NCI-H748 treated with DMSO at 0.1 percent for 48 hours (cell line): ENCODE measurements around the gene RANBP9.

Experiments
- DNase-seq: peaks from one replicate; lab custom pipeline; 2025; lab: John Stamatoyannopoulos, UW

The RANBP9 gene

GRCh38 chr6:13600036-13600435 lies 111.6 kb downstream of the RANBP9 start:
- no peak for DNase-seq

- DNase-seq, result no peak
Observed at GRCh38 chr6:13597073-13597472, 114.6 kb downstream of the RANBP9 start.

GRCh38 chr6:13593720-13594119 lies 117.9 kb downstream of the RANBP9 start:
- DNase-seq, result no peak

GRCh38 chr6:13593103-13593502 lies 118.5 kb downstream of the RANBP9 start:
- no peak for DNase-seq

GRCh38 chr6:13591205-13591921 lies 120.3 kb downstream of the RANBP9 start:
- DNase-seq, result no peak

- DNase-seq, result no peak
Observed at GRCh38 chr6:13590574-13591153, 121.0 kb downstream of the RANBP9 start.

GRCh38 chr6:13589801-13590200 lies 121.8 kb downstream of the RANBP9 start:
- DNase-seq, result no peak

GRCh38 chr6:13586603-13587542 lies 124.8 kb downstream of the RANBP9 start:
- DNase-seq, result no peak

- DNase-seq, result no peak
Observed at GRCh38 chr6:13581700-13582229, 129.9 kb downstream of the RANBP9 start.

GRCh38 chr6:13579911-13580310 lies 131.7 kb downstream of the RANBP9 start:
- DNase-seq, result no peak

GRCh38 chr6:13577926-13578325 lies 133.7 kb downstream of the RANBP9 start:
- DNase-seq, result no peak

GRCh38 chr6:13576017-13576416 lies 135.6 kb downstream of the RANBP9 start:
- no peak for DNase-seq

GRCh38 chr6:13575377-13575775 lies 136.3 kb downstream of the RANBP9 start:
- DNase-seq, result no peak

GRCh38 chr6:13574571-13575376 lies 136.9 kb downstream of the RANBP9 start, which contains the start of gene SIRT5:
Gene SIRT5 (plus strand): TSS chr6:13574601. CDS start chr6:13584111, 9,510 bp downstream.
- peak; percentile 97 for DNase-seq

- DNase-seq, result peak; percentile 93
Observed at GRCh38 chr6:13574149-13574570, 137.5 kb downstream of the RANBP9 start.

GRCh38 chr6:13573669-13574110 lies 137.9 kb downstream of the RANBP9 start:
- no peak for DNase-seq

- no peak for DNase-seq
Observed at GRCh38 chr6:13572951-13573654, 138.5 kb downstream of the RANBP9 start.

GRCh38 chr6:13572240-13572639 lies 139.4 kb downstream of the RANBP9 start:
- DNase-seq, result no peak
